Neuronal stem cell (in vitro differentiated cells): Measurements from ENCODE around the gene FYN.

Experiments
- DNase-seq: peaks from one replicate; pipeline ENCODE4 v3.0.0-alpha.2; 2013; ENCODE audit warnings: low spot score
- H2AFZ ChIP-seq: one replicate; pipeline ENCODE4 v1.6.1; 2013; ENCODE audit warnings: mild to moderate bottlenecking, low read length, inconsistent platforms
- H2AK5ac ChIP-seq: 2 replicates; pipeline ENCODE4 v1.6.1; 2013; ENCODE audit warnings: low read depth, mild to moderate bottlenecking, inconsistent platforms, low read length, moderate library complexity, mixed read lengths
- H2BK120ac ChIP-seq: 2 replicates; pipeline ENCODE4 v1.6.1; 2013; ENCODE audit warnings: low read depth, mild to moderate bottlenecking, inconsistent platforms, low read length, moderate library complexity, mixed read lengths
- H2BK12ac ChIP-seq: one replicate; pipeline ENCODE4 v1.6.1; 2013; ENCODE audit warnings: low read length, inconsistent platforms
- H2BK15ac ChIP-seq: 2 replicates; pipeline ENCODE4 v1.6.1; 2013; ENCODE audit warnings: mild to moderate bottlenecking, low read length, inconsistent platforms, mixed read lengths
- H2BK5ac ChIP-seq: one replicate; pipeline ENCODE4 v1.6.1; 2013; ENCODE audit warnings: inconsistent platforms, mild to moderate bottlenecking, low read length, moderate library complexity
- H3K14ac ChIP-seq: one replicate; pipeline ENCODE4 v1.6.1; 2013; ENCODE audit warnings: low read length, inconsistent platforms
- H3K18ac ChIP-seq: 2 replicates; pipeline ENCODE4 v1.6.1; 2013; ENCODE audit warnings: low read length, inconsistent platforms
- H3K23ac ChIP-seq: 2 replicates; pipeline ENCODE4 v1.6.1; 2013; ENCODE audit warnings: low read depth, mild to moderate bottlenecking, mixed read lengths, low read length, inconsistent platforms; ENCODE audit not compliant: poor library complexity
- H3K27ac ChIP-seq: replicated peaks from 3 replicates; pipeline ENCODE4 v1.5.1; 2013; ENCODE audit warnings: low read length, inconsistent platforms
- H3K27me3 ChIP-seq, 3 experiments: 2 replicates each; pipeline ENCODE4 v1.6.1; 2013; ENCODE audit warnings: low read length in 3 of 3, mild to moderate bottlenecking in 2 of 3, inconsistent platforms in 1 of 3, low read depth in 1 of 3, mixed read lengths in 1 of 3, moderate library complexity in 1 of 3; ENCODE audit not compliant: control insufficient read depth in 3 of 3, insufficient read depth in 3 of 3
- H3K36me3 ChIP-seq, 2 donors: replicated peaks in 1 of 2; 2 replicates each; pipeline ENCODE4 v1.6.1; 2013; ENCODE audit warnings: low read length in 2 of 2; ENCODE audit not compliant: control insufficient read depth in 2 of 2, insufficient read depth in 2 of 2
- H3K4ac ChIP-seq: 2 replicates; pipeline ENCODE4 v1.6.1; 2013; ENCODE audit warnings: inconsistent platforms, mild to moderate bottlenecking, low read length, moderate library complexity
- H3K4me1 ChIP-seq, 2 donors: 1 replicate in 1 of 2; 2 replicates in 1 of 2; pipeline ENCODE4 v1.6.1; 2013; ENCODE audit warnings: low read length in 2 of 2, low read depth in 1 of 2; ENCODE audit not compliant: control insufficient read depth in 2 of 2, insufficient read depth in 1 of 2
- H3K4me2 ChIP-seq: one replicate; pipeline ENCODE4 v1.6.1; 2013; ENCODE audit warnings: mild to moderate bottlenecking, low read length, inconsistent platforms; ENCODE audit not compliant: insufficient read depth, poor library complexity, severe bottlenecking
- H3K4me3 ChIP-seq, 2 donors: 2 replicates each; pipeline ENCODE4 v1.5.1; 2013; ENCODE audit warnings: low read length in 2 of 2, mild to moderate bottlenecking in 2 of 2, inconsistent platforms in 1 of 2, moderate library complexity in 1 of 2
- H3K79me1 ChIP-seq: one replicate; pipeline ENCODE4 v1.6.1; 2013; ENCODE audit warnings: low read depth, mild to moderate bottlenecking, inconsistent platforms, low read length, moderate library complexity
- H3K9ac ChIP-seq: one replicate; pipeline ENCODE4 v1.6.1; 2013; ENCODE audit warnings: mild to moderate bottlenecking, low read depth, low read length, inconsistent platforms; ENCODE audit not compliant: poor library complexity
- H3K9me3 ChIP-seq, 2 donors: replicated peaks in 1 of 2; 2 replicates each; pipeline versions ENCODE3 to v1.6.1; 2013; ENCODE audit warnings: low read length in 2 of 2, mild to moderate bottlenecking in 2 of 2, inconsistent platforms in 1 of 2, low read depth in 1 of 2, mixed read lengths in 1 of 2, moderate library complexity in 1 of 2; ENCODE audit not compliant: control insufficient read depth in 2 of 2, insufficient read depth in 1 of 2
- H4K8ac ChIP-seq: one replicate; pipeline ENCODE4 v1.6.1; 2013; ENCODE audit warnings: low read depth, mild to moderate bottlenecking, inconsistent platforms, low read length, moderate library complexity
- H4K91ac ChIP-seq: one replicate; pipeline ENCODE4 v1.6.1; 2013; ENCODE audit warnings: low read length, low read depth, mild to moderate bottlenecking, inconsistent platforms; ENCODE audit not compliant: poor library complexity
- WGBS, 2 donors: extraction: QIAGEN DNeasy Blood & Tissue Kit; methylation state at CpG; one replicate each; pipeline ENCODE4 v1.1.7; 2013; ENCODE audit warnings: missing lambda C conversion rate in 2 of 2, mixed read lengths in 1 of 2; ENCODE audit not compliant: insufficient read length in 2 of 2, insufficient replicate concordance in 1 of 2; ENCODE audit errors: extremely low coverage in 2 of 2; 5-methylcytosine and 5-hydroxymethylcytosine counted together

FYN gene

GRCh38 chr6:111713236-111713635, 160.0 kb downstream of the FYN start:
- H4K91ac ChIP-seq: no peak overlapping the region
- H2BK120ac ChIP-seq: no peak overlapping the region
- no peak overlapping the region for H2BK12ac ChIP-seq
- H3K36me3 ChIP-seq: peaks cover 16 to 91% of the 10 kb centered on the region in 2 donors
- H3K4me3 ChIP-seq: no peak overlapping the region
- H4K8ac ChIP-seq: no peak overlapping the region
- H3K4me1 ChIP-seq: peaks cover 7 to 9% of the 10 kb centered on the region in 2 donors
- no CpG with 5 or more reads among the region's 2 CpGs for WGBS, 2 donors
- H2BK15ac ChIP-seq: no peak overlapping the region
- H3K14ac ChIP-seq: no peak overlapping the region
- no peak overlapping the region for H3K4me2 ChIP-seq
- no peak overlapping the region for H3K4ac ChIP-seq
- no peak for DNase-seq
- H2AFZ ChIP-seq: no peak overlapping the region
- H3K27ac ChIP-seq: no peak overlapping the region
- H3K27me3 ChIP-seq: no peaks in the 10 kb centered on the region
- H3K79me1 ChIP-seq: no peaks in the 10 kb centered on the region
- H3K9me3 ChIP-seq: peaks cover 0 to 3% of the 10 kb centered on the region in 2 donors
- H2AK5ac ChIP-seq: no peak overlapping the region
- no peak overlapping the region for H3K18ac ChIP-seq
- no peak overlapping the region for H3K9ac ChIP-seq
- H3K23ac ChIP-seq: no peak overlapping the region
- no peak overlapping the region for H2BK5ac ChIP-seq

GRCh38 chr6:111711984-111712752, 161.1 kb downstream of the FYN start:
- WGBS, 2 donors: no CpG with 5 or more reads among the region's 13 CpGs
- no peak overlapping the region for H3K4me2 ChIP-seq
- no peak overlapping the region for H3K18ac ChIP-seq
- no peak overlapping the region for H3K9ac ChIP-seq
- H3K9me3 ChIP-seq: no peaks in the 10 kb centered on the region
- no peak overlapping the region for H3K4me3 ChIP-seq
- no peak overlapping the region for H4K8ac ChIP-seq
- H3K4ac ChIP-seq: no peak overlapping the region
- no peak overlapping the region for H3K27ac ChIP-seq
- peaks cover 15 to 92% of the 10 kb centered on the region in 2 donors for H3K36me3 ChIP-seq
- no peak overlapping the region for H2AK5ac ChIP-seq
- H4K91ac ChIP-seq: no peak overlapping the region
- no peak overlapping the region for H2BK5ac ChIP-seq
- no peak overlapping the region for H2BK120ac ChIP-seq
- no peak overlapping the region for H2AFZ ChIP-seq
- no peak for DNase-seq
- H2BK15ac ChIP-seq: no peak overlapping the region
- no peak overlapping the region for H3K14ac ChIP-seq
- H2BK12ac ChIP-seq: no peak overlapping the region
- no peak overlapping the region for H3K23ac ChIP-seq
- no peaks in the 10 kb centered on the region for H3K27me3 ChIP-seq
- H3K79me1 ChIP-seq: no peaks in the 10 kb centered on the region
- H3K4me1 ChIP-seq: peaks cover 7 to 12% of the 10 kb centered on the region in 2 donors

DNA sequence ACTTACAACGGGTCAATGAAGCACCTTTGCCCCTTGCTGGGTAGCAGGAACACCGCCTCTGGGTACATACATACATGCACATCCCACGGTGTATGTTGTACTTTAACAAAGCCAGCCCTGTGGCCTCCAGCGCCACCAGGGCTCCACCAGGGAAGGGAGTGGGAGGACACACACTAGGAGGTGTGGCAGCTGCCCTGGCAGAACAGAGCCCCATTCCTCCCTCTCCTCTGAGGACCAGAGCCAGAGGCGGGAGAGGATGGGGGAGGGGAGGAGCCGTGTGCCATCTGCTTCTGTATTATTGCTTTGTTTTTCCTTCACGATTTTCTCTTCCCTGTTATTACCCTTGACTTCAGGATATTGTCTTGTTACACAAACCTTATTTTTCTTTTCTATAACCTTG, 161.8 kb downstream of the FYN start:
- H3K36me3 ChIP-seq: peaks cover 15 to 96% of the 10 kb centered on the region in 2 donors
- H3K27me3 ChIP-seq: no peaks in the 10 kb centered on the region
- no peak for DNase-seq

GRCh38 chr6:111710911-111711310, 162.3 kb downstream of the FYN start:
- H3K4me1 ChIP-seq: peaks cover 7 to 15% of the 10 kb centered on the region in 2 donors
- no peak overlapping the region for H3K14ac ChIP-seq
- H3K27me3 ChIP-seq: no peaks in the 10 kb centered on the region
- H3K79me1 ChIP-seq: no peaks in the 10 kb centered on the region
- DNase-seq: no peak
- no peak overlapping the region for H2BK5ac ChIP-seq
- no CpG with 5 or more reads among the region's 4 CpGs for WGBS, 2 donors
- H3K23ac ChIP-seq: no peak overlapping the region
- no peak overlapping the region for H3K4me2 ChIP-seq
- no peak overlapping the region for H2BK12ac ChIP-seq
- H3K9ac ChIP-seq: no peak overlapping the region
- peaks cover 15 to 96% of the 10 kb centered on the region in 2 donors for H3K36me3 ChIP-seq
- H2AK5ac ChIP-seq: no peak overlapping the region
- H3K4ac ChIP-seq: no peak overlapping the region
- H3K4me3 ChIP-seq: no peak overlapping the region
- H3K9me3 ChIP-seq: no peaks in the 10 kb centered on the region
- H2BK15ac ChIP-seq: no peak overlapping the region
- no peak overlapping the region for H3K18ac ChIP-seq
- H4K8ac ChIP-seq: no peak overlapping the region
- H2AFZ ChIP-seq: no peak overlapping the region
- no peak overlapping the region for H4K91ac ChIP-seq
- H3K27ac ChIP-seq: no peak overlapping the region
- no peak overlapping the region for H2BK120ac ChIP-seq

More for the DNA sequence above, 161.8 kb downstream of the FYN start:
- no peak overlapping the region for H3K14ac ChIP-seq
- no peak overlapping the region for H2AFZ ChIP-seq
- no peak overlapping the region for H3K4ac ChIP-seq
- no peak overlapping the region for H3K23ac ChIP-seq
- H2BK120ac ChIP-seq: no peak overlapping the region
- peak overlapping the region; percentile 32 for H3K18ac ChIP-seq
- no peak overlapping the region for H2BK12ac ChIP-seq
- no peak overlapping the region for H2AK5ac ChIP-seq
- no peak overlapping the region for H4K91ac ChIP-seq
- H3K27ac ChIP-seq: no peak overlapping the region
- no peaks in the 10 kb centered on the region for H3K9me3 ChIP-seq
- H3K4me2 ChIP-seq: no peak overlapping the region
- H2BK5ac ChIP-seq: no peak overlapping the region
- H2BK15ac ChIP-seq: no peak overlapping the region
- no peak overlapping the region for H3K9ac ChIP-seq
- H3K4me3 ChIP-seq: no peak overlapping the region
- no peak overlapping the region for H4K8ac ChIP-seq
- H3K4me1 ChIP-seq: peaks cover 7 to 15% of the 10 kb centered on the region in 2 donors
- no peaks in the 10 kb centered on the region for H3K79me1 ChIP-seq
- no CpG with 5 or more reads among the region's 7 CpGs for WGBS, 2 donors
